Endothelial cell of umbilical vein (primary cell): Measurements from ENCODE around the gene B3GNT7. TPM values are rescaled to one million over a fixed set of nuclear protein-coding genes. Genes with fewer than 3 reads are reported as not detected.
A peak's percentile ranks its signal among the peaks of the same experiment; 100 is the strongest.
"Not testable (repeated sequence)": the region's sequence is repeated elsewhere in the genome, so short reads cannot be mapped to it uniquely, and the experiment has no call there.

Source experiments
- BruUV-seq: library from RNA; stranded (reverse); fragments of 400-500 nt; replicated peaks from 2 replicates; lab custom pipeline; 2021; lab: Mats Ljungman, UMichigan
- CTCF ChIA-PET: fragments of 300-600, 350-600 bp; sonication (Branson Sonifier 250); formaldehyde crosslinking; loops from one replicate; lab custom pipeline; 2021; ENCODE audit warnings: antibody characterized with exemption, inconsistent platforms; lab: Charles Lee
- POLR2A ChIA-PET: fragments of 300-600, 350-600 bp; sonication (Branson Sonifier 250); formaldehyde crosslinking; loops from one replicate; lab custom pipeline; 2021; ENCODE audit warnings: antibody characterized with exemption, inconsistent platforms; lab: Charles Lee
- DNase-seq: peaks from one replicate; pipeline ENCODE4 v3.0.0-alpha.2; 2011; ENCODE audit warnings: low read depth, low spot score
- FAIRE-seq: peaks from 2 replicates; lab custom pipeline; 2011; peaks lifted over from hg19 to GRCh38; lab: Jason Lieb, UNC
- H2AFZ ChIP-seq: 2 replicates; pipeline ENCODE4 v1.6.0; 2012; ENCODE audit warnings: low read depth, low read length, control low read depth, inconsistent platforms
- H3K27ac ChIP-seq: 2 replicates; pipeline ENCODE4 v1.5.1; 2011; ENCODE audit warnings: low read depth, mild to moderate bottlenecking, control low read depth, low read length, moderate library complexity; ENCODE audit not compliant: insufficient read depth
- H3K27me3 ChIP-seq, 2 experiments: 2 replicates each; pipeline versions ENCODE4 v1.6.0 to v1.6.1; 2011; ENCODE audit warnings: low read length in 2 of 2, mixed read lengths in 1 of 2; ENCODE audit not compliant: control insufficient read depth in 2 of 2, insufficient read depth in 2 of 2
- H3K36me3 ChIP-seq, 2 experiments: 2 replicates in 1 of 2; 3 replicates in 1 of 2; pipeline ENCODE4 v1.5.1; 2011; ENCODE audit warnings: low read length in 2 of 2, mild to moderate bottlenecking in 1 of 2, moderate library complexity in 1 of 2; ENCODE audit not compliant: control insufficient read depth in 2 of 2, insufficient read depth in 2 of 2; ENCODE audit errors: extremely low read depth in 1 of 2
- H3K4me1 ChIP-seq: 3 replicates; pipeline ENCODE4 v1.5.1; 2011; ENCODE audit warnings: mild to moderate bottlenecking, low read length; ENCODE audit not compliant: control insufficient read depth, insufficient read depth; ENCODE audit errors: extremely low read depth
- H3K4me2 ChIP-seq: 2 replicates; pipeline ENCODE4 v1.6.1; 2011; ENCODE audit warnings: low read length, control low read depth, mixed read lengths; ENCODE audit not compliant: insufficient read depth
- H3K4me3 ChIP-seq, 3 experiments: fragments of 200-600 bp in 1 of 3; sonication (generic), shearing (Covaris generic) in 1 of 3; replicated peaks in 1 of 3; 2 replicates each; pipeline ENCODE4 v1.5.1; 2011 to 2016; ENCODE audit warnings: control low read depth in 3 of 3, low read length in 3 of 3, mild to moderate bottlenecking in 2 of 3, inconsistent platforms in 1 of 3, low read depth in 1 of 3, moderate library complexity in 1 of 3; ENCODE audit not compliant: insufficient read depth in 1 of 3
- H3K79me2 ChIP-seq: 2 replicates; pipeline ENCODE4 v1.6.0; 2012; ENCODE audit warnings: low read length, inconsistent platforms; ENCODE audit not compliant: control insufficient read depth, insufficient read depth
- H3K9ac ChIP-seq: replicated peaks from 2 replicates; pipeline ENCODE3; 2011; ENCODE audit warnings: low read length, control low read depth; ENCODE audit not compliant: insufficient read depth; ENCODE audit errors: extremely low read depth
- H3K9me1 ChIP-seq: replicated peaks from 3 replicates; pipeline ENCODE4 v1.6.0; 2011; ENCODE audit warnings: mild to moderate bottlenecking, low read length; ENCODE audit not compliant: control insufficient read depth, insufficient read depth; ENCODE audit errors: extremely low read depth
- H3K9me3 ChIP-seq: replicated peaks from 2 replicates; pipeline ENCODE4 v1.5.1; 2012; ENCODE audit warnings: low read length, inconsistent platforms; ENCODE audit not compliant: control insufficient read depth, insufficient read depth
- H4K20me1 ChIP-seq: replicated peaks from 2 replicates; pipeline ENCODE3; 2011; ENCODE audit warnings: mild to moderate bottlenecking, low read length; ENCODE audit not compliant: control insufficient read depth, insufficient read depth; ENCODE audit errors: extremely low read depth
- EZH2 ChIP-seq: IDR thresholded peaks from 2 replicates; pipeline ENCODE4 v1.6.1; 2012; ENCODE audit warnings: borderline replicate concordance, low read depth, mild to moderate bottlenecking, moderate library complexity, low read length, inconsistent platforms; ENCODE audit not compliant: severe bottlenecking
- GATA2 ChIP-seq: IDR thresholded peaks from 2 replicates; pipeline ENCODE4 v1.7.0; 2011; ENCODE audit warnings: low read depth, mild to moderate bottlenecking, moderate library complexity, mixed read lengths, low read length; ENCODE audit not compliant: insufficient read length, insufficient read depth
- POLR2A ChIP-seq: IDR thresholded peaks from 2 replicates; pipeline ENCODE4 v1.6.1; 2012; ENCODE audit warnings: low read depth, mild to moderate bottlenecking, control low read depth, low read length
- dilution Hi-C: fragments of 300-500 bp; cut with MboI; formaldehyde crosslinking; loops from one replicate; pipeline ENCODE4 v1.15.0; 2019; ENCODE audit warnings: low sequenced_read_pairs; ENCODE audit not compliant: extremely low pct_ligation_motif_present
- intact Hi-C: fragments of 100-400 bp; cut with micrococcal nuclease; formaldehyde crosslinking; loops from one replicate; pipeline ENCODE4 v1.10.0; 2022
- polyA plus RNA-seq, 4 experiments: library from polyadenylated mRNA; depleted of rRNA in 3 of 4; stranded (reverse) in 3 of 4; unstranded in 1 of 4; fragments of >200 nt; gene quantifications; 2 replicates each; pipeline versions ENCODE4 v1.2.1 to v1.2.3, GENCODE V29; 2011 to 2012; ENCODE audit warnings: missing spikeins in 1 of 4
- total RNA-seq: library from RNA; stranded (reverse); gene quantifications from 2 replicates; pipeline ENCODE4 v1.2.3, GENCODE V29; 2021
- TF ChIP-seq, protein P1 (sequence below), 2 donors: IDR thresholded peaks; 1 replicate in 1 of 2; 2 replicates in 1 of 2; pipeline ENCODE4 v1.5.1; 2011; ENCODE audit warnings: low read length in 2 of 2, mild to moderate bottlenecking in 2 of 2, moderate library complexity in 2 of 2, control low read depth in 1 of 2, inconsistent platforms in 1 of 2, low read depth in 1 of 2; ENCODE audit not compliant: insufficient read depth in 1 of 2; ENCODE audit errors: extremely low read depth in 1 of 2

The B3GNT7 gene
- total and polyA plus RNA-seq, 2 donors (not counting 3 experiments of a cell fraction or from before 2014, with no cell fraction given) = 0.39 to 1.2 TPM

DNA sequence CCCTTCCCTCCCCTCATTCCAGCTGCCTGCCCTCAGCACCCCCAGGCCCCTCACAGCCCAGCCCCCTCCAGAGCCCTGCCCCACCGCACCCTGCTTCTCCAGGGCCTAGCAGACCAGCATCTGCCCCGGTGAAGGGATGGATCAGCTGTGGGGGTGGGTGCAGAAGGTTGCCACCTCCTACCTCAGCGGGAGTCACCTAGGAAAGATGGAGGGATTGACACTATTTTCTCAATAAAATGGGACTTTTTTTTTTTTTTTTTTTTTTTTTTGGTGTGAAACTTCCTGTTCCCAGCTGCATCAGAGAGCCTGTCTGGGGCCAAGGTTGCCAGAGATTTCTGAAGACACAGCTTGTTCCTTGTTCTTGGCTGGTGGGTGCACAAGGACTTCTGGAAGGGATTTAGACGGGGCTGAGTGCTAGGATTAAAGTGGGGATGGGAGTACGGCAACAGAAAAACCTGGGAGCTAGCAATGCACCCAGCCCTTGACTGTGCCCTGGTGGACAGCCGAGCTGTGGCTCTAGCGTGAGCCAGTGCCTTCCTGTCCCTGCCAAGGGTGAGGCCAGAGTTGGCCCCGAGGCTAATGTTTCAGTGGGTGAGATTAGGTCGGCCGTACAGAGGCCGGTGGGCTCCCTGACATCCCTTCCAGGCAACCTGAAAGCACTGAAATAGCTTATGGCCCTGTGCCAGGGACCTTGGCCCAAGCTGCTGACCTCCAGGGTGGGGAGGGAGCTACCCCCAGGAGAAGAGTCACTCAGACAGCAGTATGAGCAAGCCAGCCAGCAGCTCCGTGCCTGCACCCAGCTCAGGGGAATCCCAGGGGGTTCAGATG lies 4.6 kb downstream of the B3GNT7 start:
- DNase-seq (peak; percentile 26), FAIRE-seq (no peak)
- peak overlapping the region; percentile 8 for H2AFZ ChIP-seq
- BruUV-seq = no TSS peak
- no peak overlapping the region for H3K27ac ChIP-seq
- peaks cover 0 to 3% of the 10 kb centered on the region in 2 experiments for H3K27me3 ChIP-seq
- no peaks in the 10 kb centered on the region for H3K36me3 ChIP-seq
- ChIA-PET CTCF (interaction anchor here (0.7 to 2.1 kb wide), 16 partner anchors 10 to 296 kb away, joined by 3 to 30 read pairs (median 4); no protein-coding TSS in a partner anchor), POLR2A (interaction anchor here (0.6 to 0.7 kb wide), 2 partner anchors 76 to 107 kb away, joined by 3 read pairs; no protein-coding TSS in a partner anchor)
- no peak overlapping the region for H3K4me2 ChIP-seq
- TF ChIP-seq EZH2 = no peak
- TF ChIP-seq GATA2 = no peak
- TF ChIP-seq, protein P1, sequence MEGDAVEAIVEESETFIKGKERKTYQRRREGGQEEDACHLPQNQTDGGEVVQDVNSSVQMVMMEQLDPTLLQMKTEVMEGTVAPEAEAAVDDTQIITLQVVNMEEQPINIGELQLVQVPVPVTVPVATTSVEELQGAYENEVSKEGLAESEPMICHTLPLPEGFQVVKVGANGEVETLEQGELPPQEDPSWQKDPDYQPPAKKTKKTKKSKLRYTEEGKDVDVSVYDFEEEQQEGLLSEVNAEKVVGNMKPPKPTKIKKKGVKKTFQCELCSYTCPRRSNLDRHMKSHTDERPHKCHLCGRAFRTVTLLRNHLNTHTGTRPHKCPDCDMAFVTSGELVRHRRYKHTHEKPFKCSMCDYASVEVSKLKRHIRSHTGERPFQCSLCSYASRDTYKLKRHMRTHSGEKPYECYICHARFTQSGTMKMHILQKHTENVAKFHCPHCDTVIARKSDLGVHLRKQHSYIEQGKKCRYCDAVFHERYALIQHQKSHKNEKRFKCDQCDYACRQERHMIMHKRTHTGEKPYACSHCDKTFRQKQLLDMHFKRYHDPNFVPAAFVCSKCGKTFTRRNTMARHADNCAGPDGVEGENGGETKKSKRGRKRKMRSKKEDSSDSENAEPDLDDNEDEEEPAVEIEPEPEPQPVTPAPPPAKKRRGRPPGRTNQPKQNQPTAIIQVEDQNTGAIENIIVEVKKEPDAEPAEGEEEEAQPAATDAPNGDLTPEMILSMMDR (IDR thresholded peaks at IDR 0.05; ENCODE audit: extremely low read depth in 1 of 2, insufficient read depth in 1 of 2, low read depth in 1 of 2, low read length in 2 of 2) = peak in 1 of 2 donors; percentile 5
- TF ChIP-seq POLR2A = no peak
- intact Hi-C loops (no loop called here), dilution Hi-C loops (no loop called here)
- no peaks in the 10 kb centered on the region for H4K20me1 ChIP-seq
- no peaks in the 10 kb centered on the region for H3K9me1 ChIP-seq
- H3K9me3 ChIP-seq = no peaks in the 10 kb centered on the region
- H3K4me3 ChIP-seq = no peak overlapping the region
- H3K9ac ChIP-seq = no peak overlapping the region
- H3K4me1 ChIP-seq = no peaks in the 10 kb centered on the region
- no peaks in the 10 kb centered on the region for H3K79me2 ChIP-seq

DNA sequence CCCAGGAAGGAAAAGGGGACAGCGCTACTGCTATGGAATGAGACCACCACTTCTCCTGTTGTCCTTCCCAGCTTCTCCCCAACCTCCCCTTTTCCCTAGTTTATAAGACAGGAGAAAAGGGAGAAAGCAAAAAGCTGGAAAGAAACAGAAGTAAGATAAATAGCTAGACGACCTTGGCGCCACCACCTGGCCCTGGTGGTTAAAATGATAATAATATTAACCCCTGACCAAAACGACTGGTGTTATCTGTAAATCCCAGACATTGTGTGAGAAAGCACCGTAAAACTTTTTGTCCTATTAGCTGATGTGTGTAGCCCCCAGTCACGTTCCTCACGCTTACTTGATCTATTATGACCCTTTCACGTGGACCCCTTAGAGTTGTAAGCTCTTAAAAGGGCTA lies 5.2 kb downstream of the B3GNT7 start:
- H4K20me1 ChIP-seq, H3K27ac ChIP-seq, intact Hi-C loops, dilution Hi-C loops, H3K9me3 ChIP-seq, H3K4me2 ChIP-seq, H3K9ac ChIP-seq, H3K27me3 ChIP-seq, H3K9me1 ChIP-seq, H3K4me3 ChIP-seq, H3K4me1 ChIP-seq, DNase-seq, FAIRE-seq, H3K36me3 ChIP-seq, H3K79me2 ChIP-seq, BruUV-seq: not testable (repeated sequence)
- peak overlapping the region; percentile 8 for H2AFZ ChIP-seq
- CTCF ChIA-PET = interaction anchor here (0.7 to 2.1 kb wide), 16 partner anchors 10 to 297 kb away, joined by 3 to 30 read pairs (median 4); no protein-coding TSS in a partner anchor
- POLR2A ChIA-PET = interaction anchor here (0.6 to 0.7 kb wide), 2 partner anchors 75 to 107 kb away, joined by 3 read pairs; no protein-coding TSS in a partner anchor

DNA sequence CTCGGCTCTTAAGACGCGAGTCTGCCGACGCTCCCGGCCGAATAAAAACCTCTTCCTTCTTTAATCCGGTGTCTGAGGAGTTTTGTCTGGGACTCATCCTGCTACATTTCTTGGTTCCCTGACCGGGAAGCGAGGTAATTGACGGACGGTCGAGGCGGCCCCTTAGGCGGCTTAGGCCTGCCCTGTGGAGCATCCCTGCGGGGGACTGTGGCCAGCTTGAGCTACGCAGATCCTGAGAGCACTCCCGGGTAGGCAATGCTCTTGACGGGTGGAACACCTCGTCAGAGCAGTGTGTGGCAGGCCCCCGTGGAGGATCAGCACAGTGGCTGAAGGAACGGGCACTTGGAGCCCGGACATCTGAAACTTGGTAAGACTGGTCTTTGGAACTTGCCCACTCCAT lies 5.6 kb downstream of the B3GNT7 start:
- H3K9me1 ChIP-seq, H3K4me1 ChIP-seq, H4K20me1 ChIP-seq, H2AFZ ChIP-seq, dilution Hi-C loops, intact Hi-C loops, H3K9me3 ChIP-seq, H3K79me2 ChIP-seq, FAIRE-seq, H3K36me3 ChIP-seq, BruUV-seq, H3K27me3 ChIP-seq, H3K27ac ChIP-seq, H3K4me2 ChIP-seq, DNase-seq, H3K9ac ChIP-seq, H3K4me3 ChIP-seq: not testable (repeated sequence)
- ChIA-PET POLR2A (interaction anchor here (0.6 kb wide), 1 partner anchor 108 kb away, joined by 3 read pairs; no protein-coding TSS in a partner anchor), CTCF (interaction anchor here (1.1 to 2.1 kb wide), 11 partner anchors 9 to 297 kb away, joined by 3 to 30 read pairs (median 5); no protein-coding TSS in a partner anchor)
